NT2/D1 (cell line): ENCODE measurements around the gene PARPBP.

Source experiments
- YY1 ChIP-seq: IDR thresholded peaks from 2 replicates; pipeline ENCODE4 v1.6.1; 2011; ENCODE audit not compliant: insufficient read length, insufficient read depth
- ZNF274 ChIP-seq: IDR thresholded peaks from 2 replicates; pipeline ENCODE4 v1.6.1; 2011; ENCODE audit warnings: mild to moderate bottlenecking, low read depth, low read length

DNA sequence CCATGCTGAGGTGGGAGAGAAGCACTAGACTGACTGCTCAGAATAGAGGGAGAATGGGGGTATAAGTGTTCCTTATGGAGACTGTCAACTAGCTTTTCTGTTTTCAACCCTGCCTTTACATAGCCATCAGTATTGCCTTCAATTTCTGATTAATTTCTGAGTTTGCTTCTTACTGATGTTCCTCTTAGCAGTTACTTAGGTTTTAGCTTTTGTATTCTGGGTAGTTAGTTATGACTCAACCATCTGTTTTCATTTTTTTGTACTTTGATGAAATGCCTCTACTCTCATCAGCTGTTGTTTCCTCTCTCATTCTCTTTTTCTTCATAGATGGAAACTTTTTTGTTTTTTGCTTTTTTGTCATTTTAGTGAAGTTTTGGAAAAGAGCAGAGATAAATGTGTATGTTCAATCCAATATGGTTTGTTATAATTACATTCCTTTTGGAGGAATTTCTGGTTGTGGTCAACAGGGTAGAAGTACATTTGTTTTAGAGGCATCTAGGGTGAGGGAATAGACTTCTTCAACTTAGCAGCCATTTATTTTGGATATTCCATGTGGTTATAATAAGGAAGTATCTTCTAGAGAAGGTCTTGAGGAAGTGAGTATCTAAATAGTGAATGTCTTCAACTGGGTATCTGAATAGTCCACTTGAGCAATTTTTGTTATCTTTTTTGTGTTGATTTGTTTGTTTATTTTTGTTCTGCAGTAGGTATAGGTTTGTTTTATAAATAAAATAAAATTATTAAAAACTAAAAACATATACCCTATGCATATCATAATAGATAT lies 48.0 kb downstream of the PARPBP start:
- TF ChIP-seq YY1 (no peak), ZNF274 (no peak)
